Measurements from ENCODE around the gene CGRRF1.

Gene CGRRF1

DNA sequence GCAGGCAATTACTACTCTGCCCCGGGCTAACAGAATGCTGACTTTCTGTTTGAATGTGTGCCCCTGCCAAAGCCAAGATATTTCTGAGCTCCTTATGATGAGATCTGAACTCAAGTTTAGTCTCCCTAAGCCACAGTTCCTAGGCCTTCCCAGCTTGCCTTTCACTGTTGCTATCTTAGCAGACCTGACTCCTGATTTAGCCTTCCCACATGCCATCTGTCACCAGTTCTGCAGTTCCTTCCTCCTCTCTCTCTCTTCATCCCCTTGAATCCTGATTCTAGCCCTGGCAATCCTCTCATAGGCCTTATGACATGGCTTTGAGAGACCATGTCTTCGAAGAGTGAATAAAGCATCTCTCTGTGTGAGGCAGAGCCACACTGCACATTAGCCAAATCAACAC, 44.7 kb downstream of the CGRRF1 start:
- no peak overlapping the region for H3K4me3 ChIP-seq (ENCODE audit: low read depth, low read length)
- TF ChIP-seq CTCF (IDR thresholded peaks at IDR 0.05; ENCODE audit: low read depth, low read length, missing control alignments), result no peak
- no peak for DNase-seq (ENCODE audit: low read depth)

- no peak for DNase-seq (ENCODE audit: low read depth)
- H3K4me3 ChIP-seq (ENCODE audit: low read depth, low read length), result no peak overlapping the region
- no peak for TF ChIP-seq CTCF (IDR thresholded peaks at IDR 0.05; ENCODE audit: low read depth, low read length, missing control alignments)
Observed at GRCh38 chr14:54555651-54556050, 45.9 kb downstream of the CGRRF1 start.

DNA sequence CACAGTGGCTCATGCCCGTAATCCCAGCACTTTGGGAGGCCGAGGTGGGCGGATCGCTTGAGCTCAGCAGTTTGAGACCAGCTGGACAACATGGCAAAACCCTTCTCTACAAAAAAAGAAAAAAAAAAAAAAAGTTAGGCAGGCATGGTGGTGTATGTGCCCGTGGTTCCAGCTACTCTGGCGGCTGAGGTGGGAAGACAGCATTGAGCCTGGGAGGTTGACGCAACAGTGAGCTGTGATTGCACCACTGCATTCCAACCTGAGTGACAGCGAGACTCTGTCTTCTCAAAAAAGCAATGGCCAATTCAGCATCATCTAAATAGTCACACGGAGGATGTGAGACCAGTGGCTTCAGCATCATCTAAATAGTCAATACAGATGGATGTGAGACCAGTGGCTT, 46.8 kb downstream of the CGRRF1 start:
- no peak overlapping the region for H3K4me3 ChIP-seq (ENCODE audit: low read depth, low read length)
- TF ChIP-seq CTCF (IDR thresholded peaks at IDR 0.05; ENCODE audit: low read depth, low read length, missing control alignments), result no peak
- no peak for DNase-seq (ENCODE audit: low read depth)

DNA sequence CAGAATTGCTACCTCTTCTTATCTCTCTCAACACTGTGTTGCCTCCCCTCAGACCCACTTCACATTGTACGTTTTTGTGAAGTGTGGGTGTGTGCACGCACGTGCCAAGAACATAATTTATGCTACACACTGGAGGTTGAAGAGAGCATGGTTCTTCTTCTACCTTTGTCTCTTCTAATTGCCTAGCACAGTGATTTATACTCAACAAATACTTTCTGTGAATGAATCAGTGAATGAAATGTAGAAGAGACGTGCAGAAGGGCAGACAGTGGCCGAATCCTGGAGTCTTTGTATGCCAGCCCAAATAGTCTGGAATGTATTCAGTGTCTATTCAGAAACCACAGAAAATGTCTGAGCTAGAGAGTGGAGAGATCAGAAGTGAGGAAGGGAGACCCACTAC, 52.6 kb downstream of the CGRRF1 start:
- TF ChIP-seq CTCF (IDR thresholded peaks at IDR 0.05; ENCODE audit: low read depth, low read length, missing control alignments), result no peak
- no peak for DNase-seq (ENCODE audit: low read depth)
- H3K4me3 ChIP-seq (ENCODE audit: low read depth, low read length), result no peak overlapping the region

GRCh38 chr14:54564071-54564867, 54.6 kb downstream of the CGRRF1 start:
- DNase-seq (ENCODE audit: low read depth), result no peak
- H3K4me3 ChIP-seq (ENCODE audit: low read depth, low read length), result peak overlapping the region; percentile 62; the same call in 1 of the 2 replicates
- peak; percentile 61 for TF ChIP-seq CTCF (IDR thresholded peaks at IDR 0.05; ENCODE audit: low read depth, low read length, missing control alignments)

DNA sequence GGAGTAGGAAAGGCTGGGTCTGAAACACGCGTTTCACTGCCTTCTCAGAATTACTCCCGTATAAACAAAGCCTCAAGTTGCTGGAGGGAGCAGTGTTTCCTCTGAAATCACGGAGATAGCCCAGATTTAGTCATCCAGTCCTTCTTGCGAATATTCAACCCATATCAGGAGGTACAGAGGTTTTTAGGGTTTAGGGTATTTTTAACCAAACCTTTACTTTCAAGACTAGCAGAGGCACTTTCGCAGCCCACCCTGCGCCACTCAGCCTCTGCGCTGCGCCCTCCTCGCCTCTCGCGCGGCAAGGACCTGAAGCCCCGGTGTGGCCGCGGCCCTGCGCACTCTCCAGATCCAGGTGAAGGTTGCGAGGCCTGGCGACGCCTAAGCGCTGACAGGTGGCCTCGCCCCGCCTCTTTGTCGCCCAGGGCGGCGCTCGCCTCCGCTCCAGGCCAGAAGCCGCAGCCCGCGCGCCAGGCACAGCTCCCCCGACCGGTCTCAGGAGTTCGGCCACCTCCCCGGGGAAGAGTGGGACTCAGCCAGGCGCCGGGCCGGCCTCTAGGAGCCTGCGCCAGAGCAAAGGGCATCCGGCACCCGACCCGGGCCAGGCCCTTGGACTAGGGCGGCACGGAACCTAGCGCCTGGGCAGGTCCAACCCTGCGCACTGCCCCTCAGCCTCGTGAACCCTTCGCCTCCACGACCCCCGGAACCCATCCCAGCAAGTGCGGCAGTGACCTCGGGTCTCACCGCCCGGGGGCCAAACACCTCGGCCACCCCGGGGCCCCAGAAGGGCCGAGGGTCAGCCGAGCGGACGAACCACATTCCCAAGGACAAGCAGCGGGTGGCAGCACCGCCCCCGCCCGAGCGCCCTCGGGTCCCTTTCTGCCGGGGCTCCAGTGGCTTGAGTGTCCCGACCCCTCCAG, 55.4 kb downstream of the CGRRF1 start:
- peak; percentile 2 for TF ChIP-seq CTCF (IDR thresholded peaks at IDR 0.05; ENCODE audit: low read depth, low read length, missing control alignments)
- peak overlapping the region; percentile 62 for H3K4me3 ChIP-seq (ENCODE audit: low read depth, low read length)
- peak; percentile 33 for DNase-seq (ENCODE audit: low read depth)
